ENCODE measurements around the gene SIL1.
"Not testable (repeated sequence)": the region's sequence is repeated elsewhere in the genome, so short reads cannot be mapped to it uniquely, and the experiment has no call there.

Gene SIL1

GRCh38 chr5:139079991-139080610 is 118.1 kb downstream of the SIL1 start:
- TF ChIP-seq CTCF (IDR thresholded peaks at IDR 0.05; ENCODE audit: control insufficient read depth, extremely low read depth, insufficient read depth): no peak
- H3K4me3 ChIP-seq (ENCODE audit: low read depth, low read length): no peak overlapping the region
- no peak for DNase-seq (ENCODE audit: low read depth)

GRCh38 chr5:139079225-139079990 is 118.8 kb downstream of the SIL1 start:
- no peak overlapping the region for H3K4me3 ChIP-seq (ENCODE audit: low read depth, low read length)
- DNase-seq (ENCODE audit: low read depth): no peak
- TF ChIP-seq CTCF (IDR thresholded peaks at IDR 0.05; ENCODE audit: control insufficient read depth, extremely low read depth, insufficient read depth): no peak

- no peak for DNase-seq (ENCODE audit: low read depth)
- H3K4me3 ChIP-seq (ENCODE audit: low read depth, low read length): no peak overlapping the region
- no peak for TF ChIP-seq CTCF (IDR thresholded peaks at IDR 0.05; ENCODE audit: control insufficient read depth, extremely low read depth, insufficient read depth)
Measured at GRCh38 chr5:139078345-139078744, 119.8 kb downstream of the SIL1 start.

GRCh38 chr5:139077899-139078298 is 120.3 kb downstream of the SIL1 start:
- DNase-seq (ENCODE audit: low read depth): no peak
- no peak for TF ChIP-seq CTCF (IDR thresholded peaks at IDR 0.05; ENCODE audit: control insufficient read depth, extremely low read depth, insufficient read depth)
- no peak overlapping the region for H3K4me3 ChIP-seq (ENCODE audit: low read depth, low read length)

GRCh38 chr5:139076111-139076510 is 122.1 kb downstream of the SIL1 start:
- no peak overlapping the region for H3K4me3 ChIP-seq (ENCODE audit: low read depth, low read length)
- no peak for DNase-seq (ENCODE audit: low read depth)
- TF ChIP-seq CTCF (IDR thresholded peaks at IDR 0.05; ENCODE audit: control insufficient read depth, extremely low read depth, insufficient read depth): no peak

- H3K4me3 ChIP-seq (ENCODE audit: low read depth, low read length): no peak overlapping the region
- DNase-seq (ENCODE audit: low read depth): no peak
- TF ChIP-seq CTCF (IDR thresholded peaks at IDR 0.05; ENCODE audit: control insufficient read depth, extremely low read depth, insufficient read depth): no peak
Measured at GRCh38 chr5:139075066-139076050, 122.8 kb downstream of the SIL1 start.

- DNase-seq (ENCODE audit: low read depth); H3K4me3 ChIP-seq (ENCODE audit: low read depth, low read length): not testable (repeated sequence)
Measured at GRCh38 chr5:139073956-139074355, 124.2 kb downstream of the SIL1 start.

All from LNCaP clone FGC (cell line).